HG03064 (cell line): ENCODE results near the gene KRT6C.

Experiments
- ATAC-seq: cut with Tn5 transposase; IDR thresholded peaks from one replicate; pipeline ENCODE4 v1.9.1; 2021; ENCODE audit warnings: low read depth; ENCODE audit not compliant: unreplicated experiment

KRT6C gene

GRCh38 chr12:52473768-52474167, at the start of gene KRT6C:
KRT6C (minus strand) TSS chr12:52473805; CDS start chr12:52473737, 68 bp downstream.
- no peak for ATAC-seq

DNA sequence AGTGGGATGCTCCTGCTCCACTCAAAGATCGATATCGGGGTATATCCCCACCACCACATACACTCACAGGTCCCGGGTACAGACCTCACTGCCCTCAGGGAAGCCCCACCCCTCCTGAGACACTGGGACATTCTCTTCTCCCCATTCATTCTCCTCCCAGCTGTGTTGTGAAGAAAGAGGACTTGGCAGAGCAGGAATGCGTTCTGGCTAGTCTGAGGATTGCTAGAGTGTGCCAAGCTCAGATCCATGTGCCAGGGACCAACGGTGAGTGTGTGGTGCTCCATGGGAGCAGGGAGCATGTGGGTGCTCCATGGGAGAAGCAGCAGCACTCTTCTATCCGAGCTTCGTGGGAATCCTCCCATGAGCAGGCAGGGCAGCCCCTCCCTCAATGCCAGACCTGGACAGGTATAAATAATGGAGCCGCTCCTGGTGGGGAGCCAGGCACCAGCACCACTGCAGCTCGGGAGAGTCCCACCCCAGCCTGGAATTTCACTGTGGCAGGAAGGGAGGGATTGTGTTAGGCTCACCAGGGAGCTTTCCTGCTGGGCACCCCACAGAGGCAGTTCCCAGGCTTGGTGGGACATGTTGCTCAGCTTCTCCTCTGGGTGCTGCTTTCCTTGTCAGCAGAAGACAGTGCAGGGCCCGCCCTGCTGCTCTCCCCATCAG, 48.9 kb upstream of the KRT6C start:
- no peak for ATAC-seq

DNA sequence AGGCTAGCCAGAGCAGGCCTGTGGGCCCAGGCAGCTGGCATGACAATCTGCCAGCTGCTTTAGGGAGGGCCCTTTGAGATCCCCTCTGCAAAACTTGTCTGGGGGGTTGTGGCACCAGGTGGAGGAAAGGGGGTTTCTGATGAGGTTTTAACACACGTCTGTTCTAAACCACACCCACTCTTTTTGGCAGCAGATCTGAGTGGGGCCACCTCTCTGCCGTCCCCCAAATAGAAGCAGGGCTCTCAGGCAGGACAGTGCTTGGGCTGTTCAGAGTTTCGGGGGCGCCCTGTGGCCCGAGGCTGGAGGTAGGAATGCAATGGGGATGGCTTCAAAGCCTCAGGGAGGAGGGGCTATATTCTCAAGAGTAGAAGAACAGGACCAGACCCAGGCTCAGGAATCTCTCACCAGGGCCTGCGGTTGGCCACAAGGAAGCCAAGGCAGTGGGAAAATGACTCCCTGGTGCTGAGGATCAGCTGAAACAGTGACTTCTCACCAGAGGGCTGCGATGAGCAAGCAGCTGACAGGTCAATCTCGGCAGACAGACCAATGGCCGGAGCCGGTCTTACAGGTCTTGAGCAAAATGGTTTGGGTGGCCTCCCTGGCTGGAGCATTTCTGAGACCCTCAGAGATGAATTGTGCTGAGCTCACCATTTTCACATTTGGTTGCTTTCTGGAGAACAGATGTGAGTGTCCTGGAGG, 48.1 kb upstream of the KRT6C start:
- ATAC-seq, result no peak

GRCh38 chr12:52521175-52521567, 47.6 kb upstream of the KRT6C start:
- ATAC-seq, result no peak

- no peak for ATAC-seq
Measured at GRCh38 chr12:52519826-52520662, 46.4 kb upstream of the KRT6C start, which contains the start of gene KRT5. KRT5 (minus strand) TSS chr12:52520394; CDS start chr12:52520296, 98 bp downstream.

DNA sequence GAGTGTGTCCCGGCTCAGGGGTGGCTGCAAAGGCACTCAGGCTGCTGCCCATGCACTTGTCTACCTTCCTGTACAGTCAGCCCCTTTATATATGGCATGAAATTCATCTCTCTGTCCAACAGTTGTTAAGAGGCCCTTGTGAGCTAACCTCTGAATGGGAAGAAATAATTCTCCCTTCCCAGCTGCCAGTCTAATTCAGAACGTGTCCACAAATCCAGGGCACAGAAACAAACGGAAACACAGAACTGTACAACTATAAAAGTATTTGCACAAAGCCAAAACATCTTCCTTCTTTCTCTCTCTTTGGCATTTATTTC, 45.7 kb upstream of the KRT6C start:
- ATAC-seq, result no peak

DNA sequence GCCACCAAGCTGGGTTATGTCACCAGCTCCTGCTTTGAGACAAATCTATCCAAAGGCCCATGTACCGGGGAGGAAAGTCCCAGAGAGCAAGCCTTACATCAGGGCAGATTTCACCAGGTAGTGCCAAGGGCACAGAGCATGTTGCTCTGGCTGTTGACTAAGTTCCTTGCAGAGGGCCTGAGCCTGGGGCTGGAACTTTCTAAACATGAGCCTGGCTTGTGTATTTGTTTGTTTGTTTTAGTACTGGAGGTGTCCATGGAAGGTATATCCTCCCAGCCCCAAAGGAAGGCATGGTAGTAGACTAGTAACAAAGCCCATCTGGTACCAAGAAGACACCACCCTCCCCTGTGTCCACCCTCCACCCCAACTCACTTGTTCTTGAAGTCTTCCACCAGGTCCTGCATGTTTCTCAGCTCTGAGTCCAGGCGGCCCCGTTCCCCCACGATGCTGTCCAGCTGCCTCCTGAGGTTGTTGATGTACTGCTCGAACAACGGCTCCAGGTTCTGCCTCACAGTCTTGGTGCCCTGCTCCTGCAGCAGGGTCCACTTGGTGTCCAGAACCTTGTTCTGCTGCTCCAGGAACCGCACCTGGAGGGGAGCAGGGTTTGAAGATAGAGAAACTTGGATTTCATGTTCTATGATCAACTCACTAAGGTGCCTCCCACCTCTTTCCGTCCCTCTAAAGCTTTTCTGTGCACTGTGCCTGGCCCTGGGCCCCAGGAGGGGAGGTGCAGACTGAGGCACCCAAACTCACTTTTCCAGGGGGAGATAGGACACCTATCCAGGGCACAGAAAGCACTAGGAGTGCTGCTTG, 45.2 kb upstream of the KRT6C start:
- ATAC-seq, result no peak

GRCh38 chr12:52517888-52518287, 44.3 kb upstream of the KRT6C start:
- no peak for ATAC-seq

DNA sequence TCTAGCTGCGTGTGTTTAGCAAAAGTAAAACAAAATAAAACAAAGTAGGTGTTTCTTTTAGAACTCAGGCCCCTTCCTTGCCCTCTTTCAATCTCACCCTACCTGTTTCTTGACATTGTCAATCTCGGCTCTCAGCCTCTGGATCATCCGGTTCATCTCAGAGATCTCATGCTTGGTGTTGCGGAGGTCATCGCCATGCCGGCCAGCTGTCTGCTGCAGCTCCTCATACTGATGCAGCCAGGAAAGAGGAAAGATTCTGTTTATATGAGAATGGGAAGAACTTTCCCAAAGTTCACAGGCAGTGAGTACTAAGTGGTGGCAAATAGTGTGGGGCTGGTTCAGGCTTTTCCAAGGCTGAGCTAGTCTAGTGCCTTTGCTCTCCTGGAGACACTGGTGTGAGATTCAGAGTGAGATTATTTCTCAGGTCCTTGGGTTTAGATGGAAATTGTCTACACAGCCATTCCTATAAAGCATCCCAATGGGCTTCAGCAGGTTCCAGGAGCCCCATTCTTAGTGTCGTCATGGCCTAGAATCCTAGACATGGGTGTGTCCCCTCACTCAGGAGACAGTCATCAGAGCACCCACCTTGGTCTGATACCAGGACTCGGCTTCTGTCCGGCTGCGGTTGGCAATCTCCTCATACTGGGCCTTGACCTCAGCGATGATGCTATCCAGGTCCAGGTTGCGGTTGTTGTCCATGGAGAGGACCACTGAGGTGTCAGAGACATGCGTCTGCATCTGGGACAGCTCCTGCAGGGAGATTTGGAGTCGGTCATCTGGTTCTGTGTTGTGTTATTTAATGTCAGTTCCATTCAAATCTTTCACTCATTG, 43.6 kb upstream of the KRT6C start:
- no peak for ATAC-seq

- ATAC-seq, result no peak
Measured at GRCh38 chr12:52515927-52516831, 42.6 kb upstream of the KRT6C start.

GRCh38 chr12:52515319-52515646, 41.7 kb upstream of the KRT6C start:
- ATAC-seq, result no peak

- ATAC-seq, result no peak
Measured at GRCh38 chr12:52514471-52515318, 41.1 kb upstream of the KRT6C start.

- no peak for ATAC-seq
Measured at GRCh38 chr12:52513736-52514135, 40.1 kb upstream of the KRT6C start.

- ATAC-seq, result no peak
Measured at GRCh38 chr12:52508211-52508610, 34.6 kb upstream of the KRT6C start.

GRCh38 chr12:52506858-52507715, 33.5 kb upstream of the KRT6C start:
- no peak for ATAC-seq

- no peak for ATAC-seq
Measured at GRCh38 chr12:52502877-52503276, 29.3 kb upstream of the KRT6C start.

DNA sequence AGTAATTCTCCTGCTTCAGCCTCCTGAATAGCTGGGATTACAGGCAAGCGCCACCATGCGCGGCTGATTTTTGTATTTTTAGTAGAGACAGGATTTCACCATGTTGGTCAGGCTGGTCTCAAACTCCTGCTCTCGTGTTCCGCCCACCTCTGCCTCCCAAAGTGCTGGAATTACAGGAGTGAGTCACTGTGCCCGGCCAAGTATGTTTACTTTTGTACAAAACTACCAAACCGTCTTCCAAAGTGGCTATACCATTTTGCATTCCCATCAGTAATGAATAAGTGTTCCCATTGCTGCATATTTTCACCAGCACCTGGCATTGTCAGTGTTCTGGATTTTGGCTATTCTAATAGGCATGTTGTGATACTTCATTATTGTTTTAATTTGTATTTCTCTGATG, 27.9 kb upstream of the KRT6C start:
- no peak for ATAC-seq
